WI38 (cell line): ENCODE data around the gene IQSEC1.

Experiments
- H3K4me3 ChIP-seq: 2 replicates; pipeline ENCODE4 v1.5.1; 2011; ENCODE audit warnings: low read depth, mild to moderate bottlenecking, control low read depth, low read length
- TF ChIP-seq, protein P1 (sequence below): IDR thresholded peaks from 2 replicates; pipeline ENCODE4 v1.5.1; 2012; ENCODE audit warnings: low read depth, mild to moderate bottlenecking, control low read depth, low read length

IQSEC1 gene

DNA sequence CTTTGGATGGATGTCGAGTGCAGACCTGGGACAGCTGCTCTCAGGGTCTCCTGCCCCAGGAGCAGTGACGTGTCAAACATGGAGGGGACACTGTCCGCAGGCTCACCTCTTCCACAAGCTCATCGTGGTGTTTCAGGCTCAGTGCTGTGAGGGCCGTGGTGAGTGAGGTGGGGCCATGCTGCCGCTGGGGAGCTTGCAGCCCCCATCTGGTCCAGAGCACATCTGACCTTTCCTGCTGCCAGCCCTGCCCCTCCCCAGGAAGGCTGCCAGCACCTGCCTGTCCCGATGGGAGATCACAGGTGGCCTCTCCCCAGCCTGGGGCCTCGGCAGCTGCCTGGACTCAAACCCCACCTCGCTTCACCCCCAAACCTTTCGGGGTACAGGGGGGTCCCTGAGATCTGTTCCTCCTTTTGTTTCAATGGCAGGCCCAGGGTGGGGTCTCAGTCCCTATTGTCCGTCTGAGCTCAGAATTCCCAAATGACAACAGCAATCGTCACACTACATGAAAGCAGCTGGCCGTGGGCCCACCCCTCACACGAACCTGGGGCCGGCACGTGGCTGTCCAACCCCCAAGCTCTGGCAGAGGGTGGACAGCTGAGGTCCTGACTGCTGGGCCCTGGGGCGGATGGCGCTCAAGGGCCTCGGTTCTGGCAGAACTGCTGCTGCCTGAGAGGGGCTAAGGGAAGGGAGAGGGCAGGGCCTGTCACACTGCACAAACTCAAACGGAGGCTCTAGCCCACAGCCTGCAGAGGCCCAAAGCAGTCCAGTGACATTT lies 166.9 kb downstream of the IQSEC1 start:
- TF ChIP-seq, protein P1, sequence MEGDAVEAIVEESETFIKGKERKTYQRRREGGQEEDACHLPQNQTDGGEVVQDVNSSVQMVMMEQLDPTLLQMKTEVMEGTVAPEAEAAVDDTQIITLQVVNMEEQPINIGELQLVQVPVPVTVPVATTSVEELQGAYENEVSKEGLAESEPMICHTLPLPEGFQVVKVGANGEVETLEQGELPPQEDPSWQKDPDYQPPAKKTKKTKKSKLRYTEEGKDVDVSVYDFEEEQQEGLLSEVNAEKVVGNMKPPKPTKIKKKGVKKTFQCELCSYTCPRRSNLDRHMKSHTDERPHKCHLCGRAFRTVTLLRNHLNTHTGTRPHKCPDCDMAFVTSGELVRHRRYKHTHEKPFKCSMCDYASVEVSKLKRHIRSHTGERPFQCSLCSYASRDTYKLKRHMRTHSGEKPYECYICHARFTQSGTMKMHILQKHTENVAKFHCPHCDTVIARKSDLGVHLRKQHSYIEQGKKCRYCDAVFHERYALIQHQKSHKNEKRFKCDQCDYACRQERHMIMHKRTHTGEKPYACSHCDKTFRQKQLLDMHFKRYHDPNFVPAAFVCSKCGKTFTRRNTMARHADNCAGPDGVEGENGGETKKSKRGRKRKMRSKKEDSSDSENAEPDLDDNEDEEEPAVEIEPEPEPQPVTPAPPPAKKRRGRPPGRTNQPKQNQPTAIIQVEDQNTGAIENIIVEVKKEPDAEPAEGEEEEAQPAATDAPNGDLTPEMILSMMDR, result no peak
- H3K4me3 ChIP-seq, result no peak overlapping the region

DNA sequence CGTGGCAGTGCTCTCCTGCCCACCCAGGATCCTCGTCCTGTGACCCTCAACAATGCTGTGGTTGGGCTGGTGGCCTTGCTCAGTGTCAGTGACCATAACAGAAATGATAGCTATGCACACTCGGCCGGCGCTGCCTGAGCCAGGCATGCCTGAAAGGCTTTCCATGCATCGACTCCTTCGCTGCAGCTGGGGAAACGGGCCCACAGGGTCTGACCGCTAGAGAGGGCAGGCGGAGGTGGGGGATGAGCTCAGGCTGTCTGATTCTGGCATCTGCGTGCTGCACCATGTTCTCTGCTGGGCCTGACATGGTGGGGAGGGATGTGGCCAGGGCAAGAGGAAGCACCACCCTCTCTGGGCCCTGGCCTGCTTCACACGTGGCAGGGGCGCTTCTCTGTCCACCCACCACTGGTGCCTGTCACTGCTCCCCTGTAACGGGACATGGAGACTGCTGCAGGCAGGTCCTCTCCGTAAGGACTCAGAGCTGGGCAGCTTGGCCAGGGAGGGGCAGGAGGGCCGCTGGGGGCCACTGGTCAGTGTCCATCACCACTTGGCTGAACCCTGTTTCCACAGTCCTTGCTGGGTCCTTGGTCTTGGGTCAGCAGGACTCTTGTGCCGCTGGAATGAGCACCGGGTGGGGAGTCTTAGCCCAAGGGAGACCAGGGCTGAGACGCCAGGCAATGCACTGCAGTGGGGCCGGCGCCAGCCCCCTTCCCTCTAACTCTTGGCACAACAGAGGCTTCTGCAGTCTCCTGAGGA lies 167.7 kb downstream of the IQSEC1 start:
- TF ChIP-seq, protein P1, result no peak
- H3K4me3 ChIP-seq, result no peak overlapping the region

DNA sequence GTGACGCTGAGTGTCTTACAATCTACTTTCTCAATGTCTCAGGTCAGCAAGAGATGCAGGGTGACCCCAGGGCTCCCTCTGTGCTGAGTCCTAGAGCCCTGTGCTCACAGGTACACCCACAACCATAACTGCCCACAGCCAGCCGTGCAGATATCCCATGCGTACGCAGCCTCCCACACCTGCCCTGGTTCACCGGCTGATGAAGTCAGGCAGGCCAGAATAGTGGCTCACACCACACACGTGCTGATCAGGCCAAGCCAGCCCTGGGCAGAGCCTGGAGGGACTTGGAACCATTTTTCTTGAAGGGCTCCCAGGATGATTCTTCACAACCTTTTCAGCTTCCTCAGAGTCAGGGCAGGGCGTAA lies 168.3 kb downstream of the IQSEC1 start:
- TF ChIP-seq, protein P1, result no peak
- no peak overlapping the region for H3K4me3 ChIP-seq

DNA sequence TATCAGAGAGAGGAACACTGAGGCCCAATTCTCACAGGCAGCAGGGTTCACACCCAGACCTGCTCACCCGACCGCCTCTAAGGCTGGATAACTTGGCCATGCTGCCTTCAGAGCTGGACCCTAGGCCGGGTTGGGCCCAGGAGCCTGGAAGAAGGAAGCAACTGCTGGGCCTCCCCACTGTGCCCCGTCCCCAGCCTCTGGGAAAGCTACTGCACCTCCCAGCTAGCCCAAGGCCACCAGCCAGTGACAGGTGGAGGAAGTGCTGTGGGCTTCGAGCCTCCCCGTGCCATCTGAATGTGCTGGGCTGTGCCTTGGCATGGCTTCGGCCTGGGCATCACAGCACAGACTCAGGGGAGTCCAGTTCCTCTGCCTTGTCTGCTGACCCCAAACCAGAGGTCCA lies 169.3 kb downstream of the IQSEC1 start:
- TF ChIP-seq, protein P1, result no peak
- H3K4me3 ChIP-seq, result no peak overlapping the region

DNA sequence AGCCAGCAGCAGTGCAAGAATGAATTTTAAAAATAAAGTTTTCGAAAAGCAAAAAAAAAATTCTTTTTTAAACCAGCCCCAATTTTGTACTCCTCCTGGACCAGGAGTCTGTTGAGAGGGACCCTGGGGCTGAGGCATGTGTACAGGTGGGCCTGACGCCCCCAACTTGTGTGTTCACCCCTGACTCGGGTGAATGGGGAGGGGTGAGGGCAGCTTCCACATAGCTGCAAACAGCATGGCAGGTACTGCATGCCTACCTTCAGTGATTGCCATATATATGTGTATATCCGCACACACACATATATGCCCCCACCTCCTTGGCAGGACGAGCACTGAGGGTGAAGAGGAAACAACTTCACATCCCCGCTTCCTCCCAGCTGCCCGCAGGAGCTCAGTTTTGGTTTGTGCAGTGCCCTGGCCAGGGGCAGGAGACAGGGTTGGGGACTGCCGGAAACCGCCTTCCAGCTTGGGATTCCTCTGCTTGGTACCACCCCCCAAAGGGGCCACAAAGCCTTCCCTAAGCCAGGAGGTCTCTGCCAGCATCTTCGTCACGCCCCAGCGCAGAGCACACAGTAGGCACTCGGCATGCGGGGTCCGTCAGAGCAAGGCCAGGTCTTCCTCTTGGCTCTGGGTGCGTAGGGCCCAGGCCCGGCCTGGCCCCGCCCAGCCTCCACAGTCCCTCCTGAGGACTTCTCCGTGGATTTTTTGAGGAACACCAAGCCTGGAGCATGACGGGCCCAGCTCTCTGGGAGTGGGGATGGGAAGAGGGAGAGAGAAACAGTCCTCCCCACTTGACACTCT lies 170.0 kb downstream of the IQSEC1 start:
- TF ChIP-seq, protein P1, result no peak
- no peak overlapping the region for H3K4me3 ChIP-seq

DNA sequence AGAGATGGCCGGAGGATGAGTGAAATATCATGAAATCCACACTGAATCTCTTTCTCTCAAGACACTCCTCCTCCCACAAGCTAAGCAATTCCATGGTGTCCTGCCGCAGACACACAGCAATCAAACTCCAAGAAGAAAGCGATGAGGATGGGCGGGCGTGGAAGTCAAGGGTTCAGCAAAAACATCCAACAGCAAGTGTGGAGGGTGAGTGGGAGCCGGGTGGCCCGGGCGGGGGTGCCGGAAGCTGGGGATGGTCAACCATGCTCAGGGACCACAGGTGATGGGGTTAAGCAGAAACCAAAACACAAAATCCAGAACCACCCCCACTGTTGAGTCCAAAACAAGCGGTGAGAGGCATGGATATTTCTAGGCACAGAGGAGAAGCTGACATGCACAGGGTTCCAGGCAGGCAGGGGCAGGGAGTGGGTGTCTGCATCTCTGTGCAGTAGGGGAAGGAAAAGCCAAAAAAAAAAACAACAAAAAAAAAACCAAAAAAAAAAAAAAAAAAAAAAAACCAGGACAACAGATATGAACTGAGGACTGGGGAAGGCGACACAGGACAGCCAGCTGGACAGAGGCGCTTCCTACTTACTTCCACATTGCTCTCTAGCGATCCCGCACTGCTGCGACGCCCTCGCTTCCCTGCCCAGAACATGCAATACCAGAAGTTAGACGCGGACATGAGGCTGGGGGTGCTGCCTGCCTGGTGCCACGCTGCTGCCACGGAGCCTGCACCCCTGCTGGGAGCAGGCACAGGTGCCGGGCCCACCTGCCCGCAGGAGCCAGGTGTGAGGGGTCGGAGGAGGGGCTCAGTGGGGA lies 170.8 kb downstream of the IQSEC1 start:
- TF ChIP-seq, protein P1, result no peak
- H3K4me3 ChIP-seq, result no peak overlapping the region
